HG03565 (cell line): ENCODE measurements around the gene KDM5D.

Experiments
- ATAC-seq: cut with Tn5 transposase; IDR thresholded peaks from one replicate; pipeline ENCODE4 v1.9.1; 2021; ENCODE audit warnings: mild to moderate bottlenecking, moderate library complexity; ENCODE audit not compliant: unreplicated experiment

KDM5D gene

GRCh38 chrY:19744381-19745378 is at the start of gene KDM5D:
Gene KDM5D, minus strand, starts transcription at chrY:19744726. Its CDS starts 192 bp downstream, at chrY:19744534.
- ATAC-seq: peak; percentile 67

- no peak for ATAC-seq
These were observed 23.8 kb upstream of the KDM5D start for GRCh38 chrY:19768375-19768774.

GRCh38 chrY:19743331-19743730 is 1.2 kb downstream of the KDM5D start:
- ATAC-seq: no peak

- ATAC-seq: no peak
These were observed 2.4 kb downstream of the KDM5D start for GRCh38 chrY:19742153-19742552.

- ATAC-seq: no peak
These were observed 10.1 kb downstream of the KDM5D start for GRCh38 chrY:19734425-19734824.

- peak; percentile 92 for ATAC-seq
These were observed 26.6 kb downstream of the KDM5D start for GRCh38 chrY:19717950-19718349.

- ATAC-seq: no peak
These were observed 27.4 kb downstream of the KDM5D start for GRCh38 chrY:19717146-19717545.

- ATAC-seq: no peak
These were observed 29.3 kb downstream of the KDM5D start for GRCh38 chrY:19715226-19715625.

GRCh38 chrY:19713430-19713829 is 31.1 kb downstream of the KDM5D start:
- ATAC-seq: no peak

- no peak for ATAC-seq
These were observed 38.3 kb downstream of the KDM5D start for GRCh38 chrY:19706273-19706672.

- ATAC-seq: no peak
These were observed 46.0 kb downstream of the KDM5D start for GRCh38 chrY:19698495-19698894.

GRCh38 chrY:19680821-19681220 is 63.7 kb downstream of the KDM5D start:
- ATAC-seq: no peak
